G401 (cell line): ENCODE measurements around the gene APOBEC3G. TPM values are rescaled to one million over a fixed set of nuclear protein-coding genes. Genes with fewer than 3 reads are reported as not detected.
"Not testable (repeated sequence)": the region's sequence is repeated elsewhere in the genome, so short reads cannot be mapped to it uniquely, and the experiment has no call there.

Experiments
- DNase-seq: peaks from one replicate; pipeline ENCODE4 v3.0.0-alpha.2; 2015; ENCODE audit warnings: low spot score
- in situ Hi-C: cut with HindIII; loops from 2 replicates; pipeline ENCODE4 v1.10.0; 2016; ENCODE audit warnings: low sequenced_read_pairs, mixed read lengths
- total RNA-seq: library from RNA; depleted of rRNA; stranded (reverse); fragments of >200 nt; shearing (Covaris generic); gene quantifications from 2 replicates; pipeline ENCODE4 v1.2.3, GENCODE V29; 2014; rRNA removed

Gene APOBEC3G
- 2.9 and 5.6 TPM in 2 replicates for total RNA-seq

- DNase-seq, result not testable (repeated sequence)
These were observed at the start of gene APOBEC3G for GRCh38 chr22:39077026-39077840. Gene APOBEC3G, plus strand, starts transcription at chr22:39077275. Its CDS starts 87 bp downstream, at chr22:39077362.

DNA sequence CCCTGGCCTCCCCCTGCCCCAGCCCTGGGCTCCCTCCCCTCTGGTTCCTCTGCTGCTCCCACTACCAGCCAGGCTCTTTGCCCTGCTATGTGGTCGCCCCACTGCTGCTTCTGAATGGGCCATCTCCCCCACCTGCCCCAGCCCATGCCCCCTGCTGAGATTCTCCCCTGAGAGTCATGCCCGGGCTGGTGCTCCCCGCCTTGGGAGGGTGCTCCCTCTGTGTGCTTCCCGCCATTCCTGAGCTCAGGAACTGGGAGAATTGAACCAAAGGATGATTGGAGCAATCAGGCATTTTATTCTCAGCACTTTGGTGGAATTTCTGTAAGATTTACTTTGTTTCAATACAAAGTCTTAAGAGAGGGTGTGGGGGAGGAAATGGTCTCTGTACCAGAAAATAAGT lies 49.4 kb upstream of the APOBEC3G start:
- DNase-seq, result no peak
- in situ Hi-C loops, result no loop called here

More at GRCh38 chr22:39077026-39077840, at the start of gene APOBEC3G:
- in situ Hi-C loops, result not testable (repeated sequence)

GRCh38 chr22:39028281-39028680 lies 48.8 kb upstream of the APOBEC3G start:
- in situ Hi-C loops, result no loop called here

GRCh38 chr22:39029227-39029626 lies 47.8 kb upstream of the APOBEC3G start:
- in situ Hi-C loops, result no loop called here
- DNase-seq, result no peak

More at GRCh38 chr22:39028281-39028680, 48.8 kb upstream of the APOBEC3G start:
- DNase-seq, result no peak

DNA sequence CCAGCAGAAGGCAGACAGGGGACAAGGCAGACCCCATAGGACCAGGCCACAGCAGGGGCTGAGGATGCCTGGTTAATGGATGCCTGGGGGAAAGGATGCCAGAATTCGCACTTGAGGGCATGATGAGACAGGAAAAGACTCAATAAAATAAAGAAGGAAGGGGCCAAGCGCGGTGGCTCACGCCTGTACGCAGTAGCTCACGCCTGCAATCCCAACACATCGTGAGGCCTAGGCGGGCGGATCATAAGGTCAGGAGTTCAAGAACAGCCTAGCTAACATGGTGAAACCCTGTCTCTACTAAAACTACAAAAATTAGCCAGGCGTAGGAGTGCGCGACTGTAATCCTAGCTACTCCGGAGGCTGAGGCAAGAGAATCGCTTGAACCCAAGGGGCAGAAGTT lies 46.4 kb upstream of the APOBEC3G start:
- in situ Hi-C loops, result no loop called here
- DNase-seq, result no peak

DNA sequence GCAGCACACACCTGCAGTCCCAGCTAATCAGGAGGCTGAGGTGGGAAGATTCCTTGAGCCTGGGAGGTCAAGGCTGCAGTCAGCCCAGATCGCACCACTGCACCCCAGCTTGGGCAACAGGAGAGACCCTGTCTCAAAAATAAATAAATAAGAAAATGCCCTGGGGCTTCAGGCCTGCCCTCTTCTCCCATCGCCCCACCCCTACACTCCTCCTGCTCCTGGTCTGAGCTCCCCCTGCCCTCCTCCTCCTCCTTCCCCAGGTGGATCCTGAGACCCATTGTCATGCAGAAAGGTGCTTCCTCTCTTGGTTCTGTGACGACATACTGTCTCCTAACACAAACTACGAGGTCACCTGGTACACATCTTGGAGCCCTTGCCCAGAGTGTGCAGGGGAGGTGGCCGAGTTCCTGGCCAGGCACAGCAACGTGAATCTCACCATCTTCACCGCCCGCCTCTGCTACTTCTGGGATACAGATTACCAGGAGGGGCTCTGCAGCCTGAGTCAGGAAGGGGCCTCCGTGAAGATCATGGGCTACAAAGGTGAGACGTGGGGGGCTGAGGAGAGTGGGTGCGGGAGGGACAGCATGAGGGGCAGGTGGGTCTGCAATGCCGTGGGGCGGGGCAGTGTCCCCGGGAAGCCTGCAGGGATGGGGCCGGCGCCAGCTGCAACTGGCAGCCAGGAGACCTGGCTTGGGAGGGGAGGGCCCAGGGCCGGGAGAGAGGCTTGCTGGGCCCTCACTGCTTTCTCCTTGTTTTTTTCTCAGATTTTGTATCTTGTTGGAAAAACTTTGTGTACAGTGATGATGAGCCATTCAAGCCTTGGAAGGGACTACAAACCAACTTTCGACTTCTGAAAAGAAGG lies 45.4 kb upstream of the APOBEC3G start:
- in situ Hi-C loops, DNase-seq: not testable (repeated sequence)

GRCh38 chr22:39037071-39037470 lies 40.0 kb upstream of the APOBEC3G start:
- in situ Hi-C loops, result not testable (repeated sequence)

GRCh38 chr22:39039306-39040126 lies 37.6 kb upstream of the APOBEC3G start:
- DNase-seq, result no peak
- in situ Hi-C loops, result no loop called here

More at GRCh38 chr22:39037071-39037470, 40.0 kb upstream of the APOBEC3G start:
- not testable (repeated sequence) for DNase-seq

- in situ Hi-C loops, result not testable (repeated sequence)
These were observed 36.9 kb upstream of the APOBEC3G start for GRCh38 chr22:39040155-39040537.

DNA sequence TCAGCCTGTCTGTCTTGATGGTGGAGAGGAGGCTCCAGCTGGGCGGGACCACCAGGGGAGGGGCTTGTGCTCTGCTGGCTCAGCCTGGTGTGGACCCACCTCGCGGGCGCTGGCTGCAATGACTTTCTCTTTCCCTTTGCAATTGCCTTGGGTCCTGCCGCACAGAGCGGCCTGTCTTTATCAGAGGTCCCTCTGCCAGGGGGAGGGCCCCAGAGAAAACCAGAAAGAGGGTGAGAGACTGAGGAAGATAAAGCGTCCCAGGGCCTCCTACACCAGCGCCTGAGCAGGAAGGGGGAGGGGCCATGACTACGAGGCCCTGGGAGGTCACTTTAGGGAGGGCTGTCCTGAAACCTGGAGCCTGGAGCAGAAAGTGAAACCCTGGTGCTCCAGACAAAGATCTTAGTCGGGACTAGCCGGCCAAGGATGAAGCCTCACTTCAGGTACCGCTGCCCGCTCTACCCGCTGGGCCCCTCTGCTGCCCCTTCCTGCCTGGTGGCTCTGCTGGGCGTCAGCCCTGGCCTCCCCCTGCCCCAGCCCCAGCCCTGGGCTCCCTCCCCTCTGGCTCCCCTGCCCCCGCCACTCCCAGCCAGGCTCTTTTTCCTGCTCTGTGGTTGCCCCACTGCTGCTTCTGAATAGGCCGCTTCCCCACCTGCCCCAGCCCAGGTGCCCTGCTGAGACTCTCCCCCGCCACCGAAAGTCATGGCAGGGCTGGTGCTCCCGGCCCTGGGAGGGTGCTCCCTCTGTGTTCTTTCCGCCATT lies 36.4 kb upstream of the APOBEC3G start, which contains the start of gene APOBEC3F:
Gene APOBEC3F, plus strand, starts transcription at position 327 of the 759 bp plus-strand sequence. Its CDS starts 97 bp downstream, at position 424.
- DNase-seq, result peak; percentile 14
- in situ Hi-C loops, result not testable (repeated sequence)

More at GRCh38 chr22:39040155-39040537, 36.9 kb upstream of the APOBEC3G start:
- not testable (repeated sequence) for DNase-seq

DNA sequence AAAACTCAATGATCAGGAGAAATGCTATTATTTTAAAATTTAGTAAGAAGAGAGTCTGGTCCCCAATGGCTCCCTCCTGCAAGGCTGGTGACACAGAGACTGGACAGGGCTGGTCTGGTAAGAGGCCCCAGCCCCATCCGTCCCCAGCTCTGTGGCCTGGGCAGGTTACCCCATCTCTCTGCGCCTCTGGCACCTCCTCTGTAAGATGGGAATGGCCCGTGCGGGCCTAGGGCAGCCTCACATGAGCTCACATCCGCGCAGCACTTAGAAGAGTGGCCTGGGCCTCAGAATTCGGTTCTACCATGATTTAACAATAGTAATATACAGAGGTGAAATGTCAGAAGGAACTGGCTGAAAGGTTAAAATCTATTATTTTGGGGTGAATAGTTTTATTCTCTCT lies 35.2 kb upstream of the APOBEC3G start:
- no peak for DNase-seq

GRCh38 chr22:39043063-39043462 lies 34.0 kb upstream of the APOBEC3G start:
- DNase-seq, in situ Hi-C loops: not testable (repeated sequence)

More for the DNA sequence above, 35.2 kb upstream of the APOBEC3G start:
- in situ Hi-C loops, result no loop called here

DNA sequence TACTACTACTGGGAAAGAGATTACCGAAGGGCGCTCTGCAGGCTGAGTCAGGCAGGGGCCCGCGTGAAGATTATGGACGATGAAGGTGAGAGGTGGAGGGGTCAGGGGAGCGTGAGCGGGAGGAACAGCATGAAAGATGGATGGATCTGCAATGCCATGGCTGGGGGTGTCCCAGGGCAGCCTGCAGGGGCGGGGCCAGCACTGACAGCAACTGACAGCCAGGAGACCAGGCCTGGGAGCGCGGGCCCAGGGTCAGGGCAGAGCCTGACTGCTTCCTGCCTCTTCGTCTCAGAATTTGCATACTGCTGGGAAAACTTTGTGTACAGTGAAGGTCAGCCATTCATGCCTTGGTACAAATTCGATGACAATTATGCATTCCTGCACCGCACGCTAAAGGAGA lies 31.9 kb upstream of the APOBEC3G start:
- in situ Hi-C loops, DNase-seq: not testable (repeated sequence)

GRCh38 chr22:39049486-39049885 lies 27.6 kb upstream of the APOBEC3G start:
- in situ Hi-C loops, DNase-seq: not testable (repeated sequence)

DNA sequence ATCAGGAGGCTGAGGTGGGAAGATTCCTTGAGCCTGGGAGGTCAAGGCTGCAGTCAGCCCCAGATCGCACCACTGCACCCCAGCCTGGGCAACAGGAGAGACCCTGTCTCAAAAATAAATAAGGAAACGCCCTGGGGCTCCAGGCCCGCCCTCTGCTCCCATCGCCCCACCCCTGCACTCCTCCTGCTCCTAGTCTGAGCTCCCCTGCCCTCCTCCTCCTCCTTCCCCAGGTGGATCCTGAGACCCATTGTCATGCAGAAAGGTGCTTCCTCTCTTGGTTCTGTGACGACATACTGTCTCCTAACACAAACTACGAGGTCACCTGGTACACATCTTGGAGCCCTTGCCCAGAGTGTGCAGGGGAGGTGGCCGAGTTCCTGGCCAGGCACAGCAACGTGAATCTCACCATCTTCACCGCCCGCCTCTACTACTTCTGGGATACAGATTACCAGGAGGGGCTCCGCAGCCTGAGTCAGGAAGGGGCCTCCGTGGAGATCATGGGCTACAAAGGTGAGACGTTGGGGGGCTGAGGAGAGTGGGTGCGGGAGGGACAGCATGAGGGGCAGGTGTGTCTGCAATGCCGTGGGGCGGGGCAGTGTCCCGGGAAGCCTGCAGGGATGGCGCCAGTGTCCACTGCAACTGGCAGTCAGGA lies 25.1 kb upstream of the APOBEC3G start:
- DNase-seq, in situ Hi-C loops: not testable (repeated sequence)

DNA sequence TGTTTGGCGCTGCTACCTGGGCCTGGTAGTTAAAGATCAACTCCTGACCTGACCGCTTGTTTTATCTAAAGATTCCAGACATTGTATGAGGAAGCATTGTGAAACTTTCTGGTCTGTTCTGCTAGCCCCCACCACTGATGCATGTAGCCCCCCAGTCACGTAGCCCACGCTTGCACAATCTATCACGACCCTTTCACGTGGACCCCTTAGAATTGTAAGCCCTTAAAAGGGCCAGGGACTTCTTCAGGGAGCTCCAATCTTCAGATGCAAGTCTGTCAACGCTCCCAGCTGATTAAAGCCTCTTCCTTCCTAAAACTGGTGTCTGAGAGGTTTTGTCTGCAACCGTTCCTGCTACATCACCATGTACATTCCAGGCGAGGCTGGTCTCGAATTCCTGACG lies 21.4 kb upstream of the APOBEC3G start:
- in situ Hi-C loops, result no loop called here
- DNase-seq, result no peak

- DNase-seq, in situ Hi-C loops: not testable (repeated sequence)
These were observed 15.8 kb upstream of the APOBEC3G start for GRCh38 chr22:39061290-39061689.
